Measurements from ENCODE around the gene MAGEA8. TPM values are rescaled to one million over a fixed set of nuclear protein-coding genes. Genes with fewer than 3 reads are reported as not detected.

MAGEA8 gene
- total and polyA plus RNA-seq, 2 experiments from 2014 or later, result not detected

DNA sequence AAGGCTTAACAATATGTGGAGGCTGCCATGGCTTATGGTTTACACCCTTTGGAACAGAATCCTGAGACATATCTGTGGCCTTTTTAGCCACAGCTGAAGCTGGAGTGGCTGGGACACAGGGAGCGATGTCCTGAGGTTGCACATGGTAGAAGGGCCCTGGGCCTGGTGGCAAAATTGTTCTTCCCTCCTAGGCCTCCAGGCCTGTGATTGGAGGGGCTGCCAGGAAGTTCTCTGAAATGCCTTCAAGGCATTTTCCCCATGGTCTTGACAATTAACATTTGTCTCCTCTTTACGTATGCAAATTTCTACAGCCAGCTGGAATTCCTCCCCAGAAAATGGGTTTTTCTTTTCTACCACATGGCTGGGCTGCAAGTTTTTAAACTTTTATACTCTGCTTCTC, 39.1 kb upstream of the MAGEA8 start:
- TF ChIP-seq STAT1 (IDR thresholded peaks at IDR 0.05; ENCODE audit: unreplicated experiment) (no peak), POLR2AphosphoS5 (IDR thresholded peaks at IDR 0.05; ENCODE audit: low read depth) (no peak), ZNF331 (CRISPR knock-in tag; IDR thresholded peaks at IDR 0.05; ENCODE audit: low read depth) (no peak), CREB1 (CRISPR knock-in tag; IDR thresholded peaks at IDR 0.05; ENCODE audit: low read depth) (no peak), EZH2 (IDR thresholded peaks at IDR 0.05; ENCODE audit: low read depth, unreplicated experiment) (no peak), EZH2phosphoT487 (IDR thresholded peaks at IDR 0.05; ENCODE audit: unreplicated experiment) (no peak), JUNB (IDR thresholded peaks at IDR 0.05; ENCODE audit: unreplicated experiment) (no peak), NANOG (IDR thresholded peaks at IDR 0.05; ENCODE audit: borderline replicate concordance) (no peak), ZNF114 (CRISPR knock-in tag; IDR thresholded peaks at IDR 0.05) (no peak)
- TF ChIP-seq, protein P1, sequence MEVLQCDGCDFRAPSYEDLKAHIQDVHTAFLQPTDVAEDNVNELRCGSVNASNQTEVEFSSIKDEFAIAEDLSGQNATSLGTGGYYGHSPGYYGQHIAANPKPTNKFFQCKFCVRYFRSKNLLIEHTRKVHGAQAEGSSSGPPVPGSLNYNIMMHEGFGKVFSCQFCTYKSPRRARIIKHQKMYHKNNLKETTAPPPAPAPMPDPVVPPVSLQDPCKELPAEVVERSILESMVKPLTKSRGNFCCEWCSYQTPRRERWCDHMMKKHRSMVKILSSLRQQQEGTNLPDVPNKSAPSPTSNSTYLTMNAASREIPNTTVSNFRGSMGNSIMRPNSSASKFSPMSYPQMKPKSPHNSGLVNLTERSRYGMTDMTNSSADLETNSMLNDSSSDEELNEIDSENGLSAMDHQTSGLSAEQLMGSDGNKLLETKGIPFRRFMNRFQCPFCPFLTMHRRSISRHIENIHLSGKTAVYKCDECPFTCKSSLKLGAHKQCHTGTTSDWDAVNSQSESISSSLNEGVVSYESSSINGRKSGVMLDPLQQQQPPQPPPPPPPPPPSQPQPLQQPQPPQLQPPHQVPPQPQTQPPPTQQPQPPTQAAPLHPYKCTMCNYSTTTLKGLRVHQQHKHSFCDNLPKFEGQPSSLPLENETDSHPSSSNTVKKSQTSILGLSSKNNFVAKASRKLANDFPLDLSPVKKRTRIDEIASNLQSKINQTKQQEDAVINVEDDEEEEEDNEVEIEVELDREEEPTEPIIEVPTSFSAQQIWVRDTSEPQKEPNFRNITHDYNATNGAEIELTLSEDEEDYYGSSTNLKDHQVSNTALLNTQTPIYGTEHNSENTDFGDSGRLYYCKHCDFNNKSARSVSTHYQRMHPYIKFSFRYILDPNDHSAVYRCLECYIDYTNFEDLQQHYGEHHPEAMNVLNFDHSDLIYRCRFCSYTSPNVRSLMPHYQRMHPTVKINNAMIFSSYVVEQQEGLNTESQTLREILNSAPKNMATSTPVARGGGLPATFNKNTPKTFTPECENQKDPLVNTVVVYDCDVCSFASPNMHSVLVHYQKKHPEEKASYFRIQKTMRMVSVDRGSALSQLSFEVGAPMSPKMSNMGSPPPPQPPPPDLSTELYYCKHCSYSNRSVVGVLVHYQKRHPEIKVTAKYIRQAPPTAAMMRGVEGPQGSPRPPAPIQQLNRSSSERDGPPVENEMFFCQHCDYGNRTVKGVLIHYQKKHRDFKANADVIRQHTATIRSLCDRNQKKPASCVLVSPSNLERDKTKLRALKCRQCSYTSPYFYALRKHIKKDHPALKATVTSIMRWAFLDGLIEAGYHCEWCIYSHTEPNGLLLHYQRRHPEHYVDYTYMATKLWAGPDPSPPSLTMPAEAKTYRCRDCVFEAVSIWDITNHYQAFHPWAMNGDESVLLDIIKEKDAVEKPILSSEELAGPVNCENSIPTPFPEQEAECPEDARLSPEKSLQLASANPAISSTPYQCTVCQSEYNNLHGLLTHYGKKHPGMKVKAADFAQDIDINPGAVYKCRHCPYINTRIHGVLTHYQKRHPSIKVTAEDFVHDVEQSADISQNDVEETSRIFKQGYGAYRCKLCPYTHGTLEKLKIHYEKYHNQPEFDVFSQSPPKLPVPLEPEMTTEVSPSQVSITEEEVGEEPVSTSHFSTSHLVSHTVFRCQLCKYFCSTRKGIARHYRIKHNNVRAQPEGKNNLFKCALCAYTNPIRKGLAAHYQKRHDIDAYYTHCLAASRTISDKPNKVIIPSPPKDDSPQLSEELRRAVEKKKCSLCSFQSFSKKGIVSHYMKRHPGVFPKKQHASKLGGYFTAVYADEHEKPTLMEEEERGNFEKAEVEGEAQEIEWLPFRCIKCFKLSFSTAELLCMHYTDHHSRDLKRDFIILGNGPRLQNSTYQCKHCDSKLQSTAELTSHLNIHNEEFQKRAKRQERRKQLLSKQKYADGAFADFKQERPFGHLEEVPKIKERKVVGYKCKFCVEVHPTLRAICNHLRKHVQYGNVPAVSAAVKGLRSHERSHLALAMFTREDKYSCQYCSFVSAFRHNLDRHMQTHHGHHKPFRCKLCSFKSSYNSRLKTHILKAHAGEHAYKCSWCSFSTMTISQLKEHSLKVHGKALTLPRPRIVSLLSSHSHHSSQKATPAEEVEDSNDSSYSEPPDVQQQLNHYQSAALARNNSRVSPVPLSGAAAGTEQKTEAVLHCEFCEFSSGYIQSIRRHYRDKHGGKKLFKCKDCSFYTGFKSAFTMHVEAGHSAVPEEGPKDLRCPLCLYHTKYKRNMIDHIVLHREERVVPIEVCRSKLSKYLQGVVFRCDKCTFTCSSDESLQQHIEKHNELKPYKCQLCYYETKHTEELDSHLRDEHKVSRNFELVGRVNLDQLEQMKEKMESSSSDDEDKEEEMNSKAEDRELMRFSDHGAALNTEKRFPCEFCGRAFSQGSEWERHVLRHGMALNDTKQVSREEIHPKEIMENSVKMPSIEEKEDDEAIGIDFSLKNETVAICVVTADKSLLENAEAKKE (CRISPR knock-in tag; IDR thresholded peaks at IDR 0.05), result no peak
- TF ChIP-seq, protein P2, sequence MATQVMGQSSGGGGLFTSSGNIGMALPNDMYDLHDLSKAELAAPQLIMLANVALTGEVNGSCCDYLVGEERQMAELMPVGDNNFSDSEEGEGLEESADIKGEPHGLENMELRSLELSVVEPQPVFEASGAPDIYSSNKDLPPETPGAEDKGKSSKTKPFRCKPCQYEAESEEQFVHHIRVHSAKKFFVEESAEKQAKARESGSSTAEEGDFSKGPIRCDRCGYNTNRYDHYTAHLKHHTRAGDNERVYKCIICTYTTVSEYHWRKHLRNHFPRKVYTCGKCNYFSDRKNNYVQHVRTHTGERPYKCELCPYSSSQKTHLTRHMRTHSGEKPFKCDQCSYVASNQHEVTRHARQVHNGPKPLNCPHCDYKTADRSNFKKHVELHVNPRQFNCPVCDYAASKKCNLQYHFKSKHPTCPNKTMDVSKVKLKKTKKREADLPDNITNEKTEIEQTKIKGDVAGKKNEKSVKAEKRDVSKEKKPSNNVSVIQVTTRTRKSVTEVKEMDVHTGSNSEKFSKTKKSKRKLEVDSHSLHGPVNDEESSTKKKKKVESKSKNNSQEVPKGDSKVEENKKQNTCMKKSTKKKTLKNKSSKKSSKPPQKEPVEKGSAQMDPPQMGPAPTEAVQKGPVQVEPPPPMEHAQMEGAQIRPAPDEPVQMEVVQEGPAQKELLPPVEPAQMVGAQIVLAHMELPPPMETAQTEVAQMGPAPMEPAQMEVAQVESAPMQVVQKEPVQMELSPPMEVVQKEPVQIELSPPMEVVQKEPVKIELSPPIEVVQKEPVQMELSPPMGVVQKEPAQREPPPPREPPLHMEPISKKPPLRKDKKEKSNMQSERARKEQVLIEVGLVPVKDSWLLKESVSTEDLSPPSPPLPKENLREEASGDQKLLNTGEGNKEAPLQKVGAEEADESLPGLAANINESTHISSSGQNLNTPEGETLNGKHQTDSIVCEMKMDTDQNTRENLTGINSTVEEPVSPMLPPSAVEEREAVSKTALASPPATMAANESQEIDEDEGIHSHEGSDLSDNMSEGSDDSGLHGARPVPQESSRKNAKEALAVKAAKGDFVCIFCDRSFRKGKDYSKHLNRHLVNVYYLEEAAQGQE (IDR thresholded peaks at IDR 0.05; ENCODE audit: unreplicated experiment), result no peak
- TF ChIP-seq, protein P3, sequence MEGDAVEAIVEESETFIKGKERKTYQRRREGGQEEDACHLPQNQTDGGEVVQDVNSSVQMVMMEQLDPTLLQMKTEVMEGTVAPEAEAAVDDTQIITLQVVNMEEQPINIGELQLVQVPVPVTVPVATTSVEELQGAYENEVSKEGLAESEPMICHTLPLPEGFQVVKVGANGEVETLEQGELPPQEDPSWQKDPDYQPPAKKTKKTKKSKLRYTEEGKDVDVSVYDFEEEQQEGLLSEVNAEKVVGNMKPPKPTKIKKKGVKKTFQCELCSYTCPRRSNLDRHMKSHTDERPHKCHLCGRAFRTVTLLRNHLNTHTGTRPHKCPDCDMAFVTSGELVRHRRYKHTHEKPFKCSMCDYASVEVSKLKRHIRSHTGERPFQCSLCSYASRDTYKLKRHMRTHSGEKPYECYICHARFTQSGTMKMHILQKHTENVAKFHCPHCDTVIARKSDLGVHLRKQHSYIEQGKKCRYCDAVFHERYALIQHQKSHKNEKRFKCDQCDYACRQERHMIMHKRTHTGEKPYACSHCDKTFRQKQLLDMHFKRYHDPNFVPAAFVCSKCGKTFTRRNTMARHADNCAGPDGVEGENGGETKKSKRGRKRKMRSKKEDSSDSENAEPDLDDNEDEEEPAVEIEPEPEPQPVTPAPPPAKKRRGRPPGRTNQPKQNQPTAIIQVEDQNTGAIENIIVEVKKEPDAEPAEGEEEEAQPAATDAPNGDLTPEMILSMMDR (conservative IDR thresholded peaks at IDR 0.05; ENCODE audit: low read depth in 2 of 2), result no peak
- TF ChIP-seq, protein P4, sequence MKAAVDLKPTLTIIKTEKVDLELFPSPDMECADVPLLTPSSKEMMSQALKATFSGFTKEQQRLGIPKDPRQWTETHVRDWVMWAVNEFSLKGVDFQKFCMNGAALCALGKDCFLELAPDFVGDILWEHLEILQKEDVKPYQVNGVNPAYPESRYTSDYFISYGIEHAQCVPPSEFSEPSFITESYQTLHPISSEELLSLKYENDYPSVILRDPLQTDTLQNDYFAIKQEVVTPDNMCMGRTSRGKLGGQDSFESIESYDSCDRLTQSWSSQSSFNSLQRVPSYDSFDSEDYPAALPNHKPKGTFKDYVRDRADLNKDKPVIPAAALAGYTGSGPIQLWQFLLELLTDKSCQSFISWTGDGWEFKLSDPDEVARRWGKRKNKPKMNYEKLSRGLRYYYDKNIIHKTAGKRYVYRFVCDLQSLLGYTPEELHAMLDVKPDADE (IDR thresholded peaks at IDR 0.05), result no peak
- H3K4me1 Mint-ChIP-seq, result peaks cover 8% of the 10 kb centered on the region; the same call in 2 of the 3 replicates
- no peaks in the 10 kb centered on the region for H3F3A ChIP-seq (replicated peaks; ENCODE audit: low read depth)
- no peak overlapping the region for H3K27ac Mint-ChIP-seq
- no peaks in the 10 kb centered on the region for H3K79me2 ChIP-seq (replicated peaks; ENCODE audit: insufficient read depth)
- no peak overlapping the region for H2AFZ ChIP-seq
- H3K9me2 ChIP-seq (ENCODE audit: insufficient read depth), result no peaks in the 10 kb centered on the region
- H3K4me1 ChIP-seq (ENCODE audit: insufficient read depth), result peaks cover 3% of the 10 kb centered on the region; the same call in 1 of the 2 replicates
- peaks cover 39% of the 10 kb centered on the region for H3K36me3 Mint-ChIP-seq (ENCODE audit: low read depth)
- ATAC-seq (no peak), DNase-seq (ENCODE audit: low spot score) (peak; percentile 43)
- H3K27me3 Mint-ChIP-seq (ENCODE audit: insufficient read depth, low read depth, poor library complexity), result peaks cover 4% of the 10 kb centered on the region
- no peaks in the 10 kb centered on the region for H4K20me1 ChIP-seq (replicated peaks; ENCODE audit: insufficient read depth)
- no peaks in the 10 kb centered on the region for H3K36me3 ChIP-seq (ENCODE audit: insufficient read depth)
- no peak overlapping the region for H3K4me3 Mint-ChIP-seq
- H3K27ac ChIP-seq (ENCODE audit: low read depth), result no peak overlapping the region
- H3K4me3 ChIP-seq, result no peak overlapping the region
- no peaks in the 10 kb centered on the region for H3K27me3 ChIP-seq (ENCODE audit: insufficient read depth)
- peaks cover 40% of the 10 kb centered on the region for H3K9me3 Mint-ChIP-seq
- H3K4me2 ChIP-seq, result no peak overlapping the region

Measured in GM23338 (cell line).